HepG2 (cell line): ENCODE data around the gene PDZRN4. TPM values are rescaled to one million over a fixed set of nuclear protein-coding genes. Genes with fewer than 3 reads are reported as not detected.

ENCODE experiments used
- ATAC-seq: fragments of 200-7000 bp; cut with Tn5 transposase; 3 replicates; pipeline ENCODE4 v1.9.1; 2020; ENCODE audit warnings: mild to moderate bottlenecking, moderate library complexity
- BruUV-seq: library from RNA; stranded (reverse); fragments of 400-500 nt; replicated peaks from 2 replicates; lab custom pipeline; 2021; lab: Mats Ljungman, UMichigan
- CTCF ChIA-PET: fragments of 300-600 bp; formaldehyde crosslinking; extraction: SDS; loops from one replicate; lab custom pipeline; 2021; ENCODE audit warnings: low total read pairs, inconsistent platforms, low intra/inter-chr PET ratio; lab: Yijun Ruan, JAX
- POLR2A ChIA-PET: fragments of 350-600 bp; sonication (Branson Sonifier 250); formaldehyde crosslinking; loops from one replicate; lab custom pipeline; 2020; ENCODE audit warnings: antibody characterized with exemption, inconsistent platforms; lab: Yijun Ruan, JAX
- DNase-seq: peaks from one replicate; pipeline ENCODE4 v3.0.0-alpha.2; 2015; ENCODE audit warnings: low spot score
- FAIRE-seq: peaks from 3 replicates; lab custom pipeline; 2011; peaks lifted over from hg19 to GRCh38; lab: Jason Lieb, UNC
- H2AFZ ChIP-seq: one replicate; pipeline ENCODE4 v1.6.1; 2011; ENCODE audit warnings: low read length, inconsistent platforms
- H3K27ac ChIP-seq: fragments of 300-600 bp; 3 replicates; pipeline ENCODE4 v1.8.0; 2011; ENCODE audit warnings: mixed run types, mild to moderate bottlenecking, mixed read lengths, low read length, inconsistent platforms; ENCODE audit not compliant: insufficient read depth; ENCODE audit errors: extremely low read length
- H3K27me3 ChIP-seq, 2 experiments: fragments of 200-600 bp in 1 of 2; 2 replicates in 1 of 2; 3 replicates in 1 of 2; pipeline versions ENCODE4 v1.6.0 to v1.8.0; 2011; ENCODE audit warnings: low read length in 2 of 2, mild to moderate bottlenecking in 2 of 2, moderate library complexity in 2 of 2, inconsistent platforms in 1 of 2; ENCODE audit not compliant: insufficient read depth in 2 of 2, control insufficient read depth in 1 of 2
- H3K36me3 ChIP-seq, 2 experiments: fragments of 200-600 bp in 1 of 2; replicated peaks in 1 of 2; 2 replicates in 1 of 2; 3 replicates in 1 of 2; pipeline versions ENCODE4 v1.5.1 to v1.8.0; 2011; ENCODE audit warnings: low read length in 2 of 2, inconsistent platforms in 1 of 2; ENCODE audit not compliant: insufficient read depth in 2 of 2, control insufficient read depth in 1 of 2
- H3K4me1 ChIP-seq: 2 replicates; pipeline ENCODE4 v1.5.1; 2012; ENCODE audit warnings: low read length, inconsistent platforms; ENCODE audit not compliant: insufficient read depth
- H3K4me2 ChIP-seq: 2 replicates; pipeline ENCODE4 v1.6.0; 2011; ENCODE audit warnings: low read depth, low read length, inconsistent platforms
- H3K4me3 ChIP-seq, 3 experiments: fragments of 200-600 bp in 1 of 3; sonication (generic), shearing (Covaris generic) in 1 of 3; replicated peaks in 1 of 3; 2 replicates each; pipeline ENCODE4 v1.5.1; 2011 to 2016; ENCODE audit warnings: low read length in 3 of 3, inconsistent platforms in 2 of 3, low read depth in 2 of 3, mild to moderate bottlenecking in 2 of 3, control low read depth in 1 of 3, mixed read lengths in 1 of 3; ENCODE audit not compliant: insufficient read depth in 1 of 3
- H3K79me2 ChIP-seq: one replicate; pipeline ENCODE4 v1.6.1; 2011; ENCODE audit warnings: low read length, inconsistent platforms; ENCODE audit not compliant: insufficient read depth
- H3K9ac ChIP-seq: 2 replicates; pipeline ENCODE4 v1.6.0; 2011; ENCODE audit warnings: mild to moderate bottlenecking, low read depth, low read length, inconsistent platforms; ENCODE audit not compliant: insufficient read depth
- H3K9me3 ChIP-seq: 2 replicates; pipeline ENCODE4 v1.5.1; 2012; ENCODE audit warnings: mild to moderate bottlenecking, low read length
- H4K20me1 ChIP-seq: 2 replicates; pipeline ENCODE4 v1.6.0; 2011; ENCODE audit warnings: inconsistent platforms, mild to moderate bottlenecking, low read length, moderate library complexity; ENCODE audit not compliant: insufficient read depth
- AGO2 ChIP-seq: fragments of 200-400 bp; formaldehyde crosslinking; optimal IDR thresholded peaks from 2 replicates; pipeline ENCODE3; 2017; ENCODE audit warnings: mild to moderate bottlenecking, low read depth, low read length, moderate library complexity
- ASH2L ChIP-seq: fragments of 300-600, 200-600 bp; sonication (generic); IDR thresholded peaks from 2 replicates; pipeline ENCODE4 v1.7.0; 2017; ENCODE audit warnings: low read depth, mild to moderate bottlenecking, moderate library complexity, mixed read lengths, low read length; ENCODE audit not compliant: insufficient read length
- BORCS8-MEF2B ChIP-seq: sonication (generic); formaldehyde crosslinking; IDR thresholded peaks from 2 replicates; pipeline ENCODE4 v1.8.0; 2022; ENCODE audit warnings: mild to moderate bottlenecking, missing genetic modification reagents
- BRD4 ChIP-seq: sonication (generic); formaldehyde crosslinking; IDR thresholded peaks from 2 replicates; pipeline ENCODE4 v1.4.0; 2020; ENCODE audit warnings: missing genetic modification reagents
- CHD4 ChIP-seq: fragments of 200-600 bp; sonication (generic); IDR thresholded peaks from 2 replicates; pipeline ENCODE4 v1.7.0; 2017; ENCODE audit warnings: mild to moderate bottlenecking, low read length, borderline replicate concordance
- FOSL2 ChIP-seq: sonication (generic); formaldehyde crosslinking; IDR thresholded peaks from 2 replicates; pipeline ENCODE4 v1.4.0; 2020; ENCODE audit warnings: missing genetic modification reagents
- GLI4 ChIP-seq: sonication (generic); formaldehyde crosslinking; IDR thresholded peaks from 2 replicates; pipeline ENCODE4 v1.5.1; 2020; ENCODE audit warnings: missing genetic modification reagents, mild to moderate bottlenecking, moderate library complexity, borderline replicate concordance
- HNRNPUL1 ChIP-seq: fragments of 200-400 bp; formaldehyde crosslinking; IDR thresholded peaks from 2 replicates; pipeline ENCODE4 v1.6.1; 2017; ENCODE audit warnings: low read depth, mild to moderate bottlenecking, low read length, moderate library complexity
- LCORL ChIP-seq, 2 experiments: fragments of 450-650 bp in 1 of 2; sonication (generic) in 1 of 2; formaldehyde crosslinking in 1 of 2; IDR thresholded peaks; 2 replicates each; pipeline versions ENCODE4 v1.5.0 to v1.6.1; 2017 to 2020; ENCODE audit warnings: antibody characterized with exemption in 1 of 2, missing genetic modification reagents in 1 of 2
- MYNN ChIP-seq: sonication (generic); formaldehyde crosslinking; IDR thresholded peaks from 2 replicates; pipeline ENCODE4 v1.4.0; 2020; ENCODE audit warnings: mild to moderate bottlenecking, low read depth, missing genetic modification reagents
- PCBP2 ChIP-seq: fragments of 200-400 bp; formaldehyde crosslinking; optimal IDR thresholded peaks from 2 replicates; pipeline ENCODE3; 2018; ENCODE audit warnings: low read length, low read depth; ENCODE audit not compliant: poor library complexity, severe bottlenecking
- RFX1 ChIP-seq: fragments of 450-650 bp; IDR thresholded peaks from 2 replicates; pipeline ENCODE4 v1.6.1; 2017
- TAF15 ChIP-seq: fragments of 200-400 bp; formaldehyde crosslinking; IDR thresholded peaks from one replicate; pipeline ENCODE4 v1.6.1; 2018; ENCODE audit warnings: mild to moderate bottlenecking, low read depth, low read length; ENCODE audit not compliant: poor library complexity, severe bottlenecking
- WIZ ChIP-seq: sonication (generic); formaldehyde crosslinking; IDR thresholded peaks from 2 replicates; pipeline ENCODE4 v1.5.1; 2020; ENCODE audit warnings: mild to moderate bottlenecking, missing genetic modification reagents
- ZBTB25 ChIP-seq: IDR thresholded peaks from 2 replicates; pipeline ENCODE4 v1.6.1; 2018; ENCODE audit warnings: missing genetic modification reagents
- ZNF501 ChIP-seq: sonication (generic); formaldehyde crosslinking; IDR thresholded peaks from 2 replicates; pipeline ENCODE4 v1.5.1; 2020; ENCODE audit warnings: mild to moderate bottlenecking, moderate library complexity, missing genetic modification reagents
- ZNF543 ChIP-seq: sonication (generic); formaldehyde crosslinking; IDR thresholded peaks from 2 replicates; pipeline ENCODE4 v1.4.0; 2020; ENCODE audit warnings: mild to moderate bottlenecking, missing genetic modification reagents
- ZNF549 ChIP-seq: sonication (generic); formaldehyde crosslinking; IDR thresholded peaks from 2 replicates; pipeline ENCODE4 v1.5.0; 2020; ENCODE audit warnings: missing genetic modification reagents
- ZNF720 ChIP-seq: sonication (generic); formaldehyde crosslinking; IDR thresholded peaks from 2 replicates; pipeline ENCODE4 v1.4.0; 2020; ENCODE audit warnings: missing genetic modification reagents
- WGBS: methylation state at CpG from one replicate; pipeline ENCODE4 v1.1.6; 2017; ENCODE audit warnings: low lambda C conversion rate; 5-methylcytosine and 5-hydroxymethylcytosine counted together
- in situ Hi-C: cut with HindIII; loops from 2 replicates; pipeline ENCODE4 v1.10.0; 2017; ENCODE audit warnings: low pct_unique_long_range_greater_than_20kb; ENCODE audit not compliant: extremely low pct_ligation_motif_present
- intact Hi-C: fragments of 100-400 bp; cut with micrococcal nuclease; formaldehyde crosslinking; loops from one replicate; pipeline ENCODE4 v1.10.0; 2022; ENCODE audit not compliant: unreplicated experiment
- polyA plus RNA-seq, 8 experiments: library from polyadenylated mRNA; depleted of rRNA in 3 of 8; stranded (reverse) in 7 of 8; unstranded in 1 of 8; fragments of >200 nt; fragmentation: Illumina TruSeq in 4 of 8; extraction: Trizol in 4 of 8; gene quantifications; 2 replicates each; pipeline versions ENCODE4 v1.2.1 to v1.2.3, GENCODE V29; 2011 to 2016; ENCODE audit warnings: low read depth in 4 of 8, missing spikeins in 1 of 8, mixed read lengths in 1 of 8; ENCODE audit not compliant: insufficient read depth in 1 of 8
- total RNA-seq, 5 experiments: library from RNA; depleted of rRNA; stranded (reverse); fragments of >200 nt; fragmentation: Illumina TruSeq; extraction: Trizol; gene quantifications; 2 replicates each; pipeline ENCODE4 v1.2.3, GENCODE V29; 2016; ENCODE audit warnings: low read depth in 1 of 5

Gene PDZRN4
- total and polyA plus RNA-seq, 2 of the 13 experiments (the other 11 are each of a cell fraction or from before 2014, with no cell fraction given), result not detected

DNA sequence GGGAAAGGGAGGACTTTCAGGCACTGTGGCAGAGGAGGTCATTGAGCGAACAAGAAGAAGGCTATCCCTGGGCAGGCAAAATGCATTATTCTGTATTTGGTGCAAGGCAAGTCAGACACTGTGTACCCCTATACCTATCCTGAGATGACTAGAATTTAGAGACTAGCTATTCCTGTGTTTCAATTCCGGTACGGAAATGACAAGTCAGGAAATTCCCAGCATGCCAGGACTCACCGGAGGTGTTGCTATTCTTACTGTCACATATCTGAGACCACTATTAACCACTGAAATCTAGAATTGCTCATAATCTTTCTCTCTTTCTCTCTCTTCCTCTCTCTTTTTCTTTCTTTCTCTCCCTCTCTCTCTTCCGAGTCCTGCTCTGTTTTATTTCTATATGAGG lies 297.1 kb downstream of the PDZRN4 start:
- Histone ChIP-seq H3K4me1 (no peaks in the 10 kb centered on the region), H3K9ac (no peak overlapping the region), H2AFZ (no peak overlapping the region), H3K9me3 (no peaks in the 10 kb centered on the region), H3K27ac (no peak overlapping the region), H3K4me3 (no peak overlapping the region), H3K4me2 (no peak overlapping the region), H3K27me3 (no peaks in the 10 kb centered on the region), H4K20me1 (no peaks in the 10 kb centered on the region), H3K79me2 (no peaks in the 10 kb centered on the region), H3K36me3 (no peaks in the 10 kb centered on the region)
- no peak for TF ChIP-seq ZNF543 (CRISPR knock-in tag)
- no peak for TF ChIP-seq ZNF720
- TF ChIP-seq PCBP2, result no peak
- TF ChIP-seq CHD4, result no peak
- ATAC-seq (no peak), DNase-seq (no peak), FAIRE-seq (no peak)
- BruUV-seq, result no TSS peak
- ChIA-PET POLR2A (no interaction called here), CTCF (no interaction called here)
- intact Hi-C loops (no loop called here), in situ Hi-C loops (no loop called here)
- 9% methylated on average over 5 of the region's 5 CpGs for WGBS

DNA sequence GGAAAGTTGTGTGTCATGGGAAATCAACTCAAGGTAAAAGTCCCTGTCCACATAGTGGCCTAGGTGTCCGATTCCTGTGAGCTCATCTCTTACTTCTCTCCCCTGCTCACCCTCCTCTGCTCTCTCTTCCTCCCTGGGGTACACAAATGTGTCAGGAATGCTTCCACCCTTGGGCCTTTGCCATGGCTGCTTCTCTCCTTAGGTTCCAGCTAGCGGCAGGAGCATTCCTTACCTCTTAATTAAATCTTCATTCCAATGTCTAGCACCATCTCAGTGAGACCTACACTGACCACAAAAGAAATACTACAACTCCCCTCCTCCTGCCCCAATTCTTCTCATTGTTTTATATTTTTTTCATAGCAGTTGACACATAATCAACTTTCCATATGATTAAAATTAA lies 298.6 kb downstream of the PDZRN4 start:
- intact Hi-C loops (no loop called here), in situ Hi-C loops (no loop called here)
- Histone ChIP-seq H3K27ac (no peak overlapping the region), H3K9me3 (no peaks in the 10 kb centered on the region), H3K79me2 (no peaks in the 10 kb centered on the region), H3K4me3 (no peak overlapping the region), H3K4me2 (no peak overlapping the region), H4K20me1 (no peaks in the 10 kb centered on the region), H3K4me1 (no peaks in the 10 kb centered on the region), H3K36me3 (no peaks in the 10 kb centered on the region), H3K9ac (no peak overlapping the region), H2AFZ (no peak overlapping the region), H3K27me3 (no peaks in the 10 kb centered on the region)
- no peak for ATAC-seq
- TF ChIP-seq RFX1 (no peak), BRD4 (no peak), ZBTB25 (CRISPR knock-in tag) (no peak), LCORL (IDR thresholded peaks at IDR 0.05) (no peak), LCORL (CRISPR knock-in tag; IDR thresholded peaks at IDR 0.05) (no peak), GLI4 (CRISPR knock-in tag) (no peak), ZNF501 (CRISPR knock-in tag) (no peak), ZNF549 (CRISPR knock-in tag) (no peak), ASH2L (no peak), HNRNPUL1 (no peak), FOSL2 (CRISPR knock-in tag) (no peak), TAF15 (no peak), WIZ (CRISPR knock-in tag) (no peak), AGO2 (no peak), BORCS8-MEF2B (CRISPR knock-in tag) (no peak), MYNN (CRISPR knock-in tag) (no peak)
- no TSS peak for BruUV-seq
- DNase-seq, result no peak
- no peak for FAIRE-seq
- ChIA-PET POLR2A (no interaction called here), CTCF (no interaction called here)
- 21% methylated on average over 2 of the region's 2 CpGs for WGBS
